HG02588 (cell line): ENCODE results near the gene DGCR6.
"Not testable (repeated sequence)": the region's sequence is repeated elsewhere in the genome, so short reads cannot be mapped to it uniquely, and the experiment has no call there.

Experiments used
- ATAC-seq: cut with Tn5 transposase; IDR thresholded peaks from one replicate; pipeline ENCODE4 v1.9.1; 2021; ENCODE audit warnings: mild to moderate bottlenecking, moderate library complexity; ENCODE audit not compliant: unreplicated experiment

DGCR6 gene

GRCh38 chr22:18959741-18960140, 53.6 kb downstream of the DGCR6 start:
- ATAC-seq = not testable (repeated sequence)

GRCh38 chr22:18960166-18960820, 54.2 kb downstream of the DGCR6 start:
- not testable (repeated sequence) for ATAC-seq

GRCh38 chr22:18961201-18961600, 55.1 kb downstream of the DGCR6 start:
- not testable (repeated sequence) for ATAC-seq
